Bronchial epithelial cell (primary cell): Measurements from ENCODE around the gene TRIM59. TPM values are rescaled to one million over a fixed set of nuclear protein-coding genes. Genes with fewer than 3 reads are reported as not detected.

ENCODE experiments used
- DNase-seq: peaks from one replicate; pipeline ENCODE4 v3.0.0-alpha.2; 2010; ENCODE audit warnings: low read depth
- FAIRE-seq: peaks from 2 replicates; lab custom pipeline; 2011; peaks lifted over from hg19 to GRCh38; lab: Jason Lieb, UNC
- H3K27me3 ChIP-seq: 2 replicates; pipeline ENCODE4 v1.5.1; 2011; ENCODE audit warnings: low read length; ENCODE audit not compliant: control insufficient read depth, insufficient read depth
- H3K36me3 ChIP-seq: 2 replicates; pipeline ENCODE4 v1.5.1; 2011; ENCODE audit warnings: low read length; ENCODE audit not compliant: control insufficient read depth, insufficient read depth
- H3K4me3 ChIP-seq: 2 replicates; pipeline ENCODE4 v1.5.1; 2011; ENCODE audit warnings: mild to moderate bottlenecking, low read depth, low read length, control low read depth
- CTCF ChIP-seq: IDR thresholded peaks from 2 replicates; pipeline ENCODE4 v1.5.1; 2011; ENCODE audit warnings: mild to moderate bottlenecking, moderate library complexity, low read length, control low read depth, inconsistent platforms; ENCODE audit not compliant: insufficient read depth, severe bottlenecking
- total RNA-seq: library from RNA; depleted of rRNA; stranded (reverse); fragments of >200 nt; gene quantifications from 2 replicates; pipeline ENCODE4 v1.2.1, GENCODE V29; 2014

Gene TRIM59
- total RNA-seq, 1 donor from 2014 or later, result 5.8 TPM

- Histone ChIP-seq H3K4me3 (peak overlapping the region; percentile 56), H3K36me3 (no peaks in the 10 kb centered on the region), H3K27me3 (no peaks in the 10 kb centered on the region)
- TF ChIP-seq CTCF, result no peak
- FAIRE-seq (no peak), DNase-seq (no peak)
Measured at GRCh38 chr3:160398820-160399124, 50.8 kb downstream of the TRIM59 start.

GRCh38 chr3:160395297-160395696 is 54.3 kb downstream of the TRIM59 start:
- no peak for FAIRE-seq
- no peak overlapping the region for H3K4me3 ChIP-seq
- no peak for DNase-seq
- no peak for TF ChIP-seq CTCF
- H3K36me3 ChIP-seq, result no peaks in the 10 kb centered on the region
- no peaks in the 10 kb centered on the region for H3K27me3 ChIP-seq

DNA sequence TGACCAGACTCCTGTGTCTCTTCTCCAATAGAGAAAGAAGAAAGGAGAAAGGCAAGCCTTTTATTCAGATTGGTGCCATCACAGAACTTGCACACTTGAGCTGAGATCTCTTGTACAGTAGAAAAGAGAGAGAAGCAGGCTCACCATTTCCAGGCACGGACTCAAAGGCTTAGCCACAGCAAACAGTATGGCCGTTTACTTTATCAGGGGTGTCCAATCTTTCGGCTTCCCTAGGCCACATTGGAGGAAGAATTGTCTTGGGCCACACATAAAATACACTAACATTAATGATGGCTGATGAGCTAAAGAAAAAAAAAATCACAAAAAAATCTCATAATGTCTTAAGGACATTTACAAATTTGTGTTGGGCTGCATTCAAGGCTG is 55.6 kb downstream of the TRIM59 start:
- Histone ChIP-seq H3K27me3 (no peaks in the 10 kb centered on the region), H3K4me3 (no peak overlapping the region), H3K36me3 (no peaks in the 10 kb centered on the region)
- FAIRE-seq (no peak), DNase-seq (no peak)
- TF ChIP-seq CTCF, result no peak

GRCh38 chr3:160393346-160394008 is 56.1 kb downstream of the TRIM59 start:
- no peak overlapping the region for H3K4me3 ChIP-seq
- DNase-seq, result no peak
- TF ChIP-seq CTCF, result no peak
- H3K27me3 ChIP-seq, result no peaks in the 10 kb centered on the region
- H3K36me3 ChIP-seq, result no peaks in the 10 kb centered on the region
- no peak for FAIRE-seq

DNA sequence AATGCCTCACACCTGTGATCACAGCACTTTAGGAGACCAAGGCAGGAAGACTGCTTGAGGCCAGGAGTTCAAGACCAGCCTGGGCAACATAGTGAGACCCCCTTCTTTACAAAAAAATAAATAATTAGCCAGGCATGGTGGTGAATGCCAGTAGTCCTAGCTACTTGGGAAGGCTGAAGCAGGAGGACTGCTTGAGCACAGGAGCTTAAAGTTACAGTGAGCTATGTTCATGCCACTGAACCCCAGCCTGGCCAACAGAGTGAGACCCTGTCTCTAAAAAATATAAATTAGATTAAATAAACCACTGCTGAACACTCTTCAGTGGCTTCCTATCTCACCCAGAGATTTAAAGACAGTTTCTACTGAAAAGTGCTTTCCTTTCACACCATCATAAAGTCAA is 56.8 kb downstream of the TRIM59 start:
- no peaks in the 10 kb centered on the region for H3K27me3 ChIP-seq
- no peak for DNase-seq
- no peak overlapping the region for H3K4me3 ChIP-seq
- no peak for FAIRE-seq
- TF ChIP-seq CTCF, result no peak
- H3K36me3 ChIP-seq, result no peaks in the 10 kb centered on the region

DNA sequence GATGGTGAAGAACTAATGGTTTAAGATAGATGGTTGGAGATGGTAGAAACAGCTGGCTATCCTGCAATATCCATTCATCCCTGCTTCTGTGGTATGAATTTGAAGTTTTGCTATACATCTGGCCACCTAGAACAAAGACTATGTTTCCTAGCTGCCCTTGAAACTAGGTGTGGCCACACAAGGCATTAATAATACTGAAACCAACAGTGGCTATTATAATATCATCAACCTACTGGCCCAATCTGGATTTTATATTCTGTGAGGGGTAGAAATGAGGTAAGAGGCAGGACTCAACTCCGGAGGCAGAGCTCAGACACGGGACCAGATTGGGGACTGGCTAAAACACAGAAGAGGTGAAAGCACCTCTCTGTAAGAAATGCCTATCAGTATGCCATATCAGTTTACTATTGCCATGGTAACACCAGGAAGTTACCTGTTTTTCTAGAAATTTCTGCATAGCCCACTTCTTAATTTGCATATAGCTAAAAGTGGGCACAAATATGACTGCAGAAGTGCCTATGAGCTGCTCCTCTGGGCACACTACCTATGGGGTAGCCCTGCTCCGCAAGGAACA is 58.9 kb downstream of the TRIM59 start:
- H3K36me3 ChIP-seq, result no peaks in the 10 kb centered on the region
- no peaks in the 10 kb centered on the region for H3K27me3 ChIP-seq
- H3K4me3 ChIP-seq, result no peak overlapping the region
- FAIRE-seq, result no peak
- no peak for DNase-seq
- TF ChIP-seq CTCF, result no peak
